Fibroblast of lung (primary cell): ENCODE data around the gene PGAP1. TPM values are rescaled to one million over a fixed set of nuclear protein-coding genes. Genes with fewer than 3 reads are reported as not detected.

Source experiments
- DNase-seq, 2 donors: peaks; one replicate each; pipeline versions ENCODE4 v3.0.0 to v3.0.0-alpha.2; 2010; ENCODE audit warnings: low read depth in 2 of 2
- H2AFZ ChIP-seq: 2 replicates; pipeline ENCODE4 v1.5.1; 2012; ENCODE audit warnings: low read length, control low read depth, inconsistent platforms
- H3K27ac ChIP-seq: 2 replicates; pipeline ENCODE4 v1.5.1; 2011; ENCODE audit warnings: low read length, control low read depth; ENCODE audit not compliant: insufficient read depth
- H3K27me3 ChIP-seq: 2 replicates; pipeline ENCODE4 v1.5.1; 2011; ENCODE audit warnings: mild to moderate bottlenecking, low read length; ENCODE audit not compliant: control insufficient read depth, insufficient read depth
- H3K36me3 ChIP-seq: 2 replicates; pipeline ENCODE4 v1.5.1; 2011; ENCODE audit warnings: low read length; ENCODE audit not compliant: control insufficient read depth, insufficient read depth
- H3K4me1 ChIP-seq: 2 replicates; pipeline ENCODE4 v1.5.1; 2011; ENCODE audit warnings: low read length; ENCODE audit not compliant: control insufficient read depth, insufficient read depth; ENCODE audit errors: extremely low read depth
- H3K4me2 ChIP-seq: 2 replicates; pipeline ENCODE4 v1.5.1; 2011; ENCODE audit warnings: low read length, control low read depth; ENCODE audit not compliant: insufficient read depth; ENCODE audit errors: extremely low read depth
- H3K4me3 ChIP-seq, 4 experiments: fragments of 200-600 bp in 1 of 4; sonication (generic) in 1 of 4; replicated peaks in 1 of 4; 2 replicates each; pipeline ENCODE4 v1.5.1; 2011 to 2016; ENCODE audit warnings: low read length in 4 of 4, low read depth in 3 of 4, mild to moderate bottlenecking in 3 of 4, control low read depth in 2 of 4, inconsistent platforms in 1 of 4, mixed read lengths in 1 of 4; ENCODE audit not compliant: insufficient read depth in 1 of 4; ENCODE audit errors: control extremely low read depth in 1 of 4
- H3K79me2 ChIP-seq: 2 replicates; pipeline ENCODE4 v1.5.1; 2012; ENCODE audit warnings: mild to moderate bottlenecking, low read length, inconsistent platforms; ENCODE audit not compliant: control insufficient read depth, insufficient read depth
- H3K9ac ChIP-seq: 2 replicates; pipeline ENCODE4 v1.5.1; 2011; ENCODE audit warnings: mild to moderate bottlenecking, low read length, control low read depth; ENCODE audit not compliant: insufficient read depth
- H3K9me3 ChIP-seq: 2 replicates; pipeline ENCODE4 v1.5.1; 2012; ENCODE audit warnings: low read depth, low read length; ENCODE audit not compliant: control insufficient read depth, insufficient read depth
- H4K20me1 ChIP-seq: 2 replicates; pipeline ENCODE4 v1.5.1; 2011; ENCODE audit warnings: low read length; ENCODE audit not compliant: control insufficient read depth, insufficient read depth; ENCODE audit errors: extremely low read depth
- CTCF ChIP-seq, 2 donors: IDR thresholded peaks in 1 of 2; conservative IDR thresholded peaks in 1 of 2; 1 replicate in 1 of 2; 2 replicates in 1 of 2; pipeline ENCODE4 v1.5.1; 2011 to 2012; ENCODE audit warnings: low read length in 2 of 2, control low read depth in 1 of 2, inconsistent platforms in 1 of 2, low read depth in 1 of 2, mild to moderate bottlenecking in 1 of 2
- EZH2 ChIP-seq: IDR thresholded peaks from 2 replicates; pipeline ENCODE4 v1.5.1; 2012; ENCODE audit warnings: low read length, control low read depth, mild to moderate bottlenecking; ENCODE audit errors: missing control alignments
- polyA plus RNA-seq, 2 donors: library from polyadenylated mRNA; depleted of rRNA in 1 of 2; stranded (reverse) in 1 of 2; unstranded in 1 of 2; fragments of >200 nt; gene quantifications; 2 replicates each; pipeline ENCODE4 v1.2.1, GENCODE V29; 2011 to 2012; ENCODE audit warnings: missing spikeins in 1 of 2
- total RNA-seq: library from RNA; depleted of rRNA; stranded (reverse); fragments of >200 nt; gene quantifications from 2 replicates; pipeline ENCODE4 v1.2.1, GENCODE V29; 2014

PGAP1 gene
- total and polyA plus RNA-seq, 2 donors (not counting 1 experiment from before 2014, with no cell fraction given): 7.0 to 12.1 TPM

- TF ChIP-seq EZH2 (no peak), CTCF (conservative IDR thresholded peaks at IDR 0.05 in 1 of 2, IDR thresholded peaks at IDR 0.05 in 1 of 2; ENCODE audit: low read depth in 1 of 2, low read length in 2 of 2) (no peak)
- Histone ChIP-seq H3K79me2 (no peaks in the 10 kb centered on the region), H3K36me3 (no peaks in the 10 kb centered on the region)
These were observed 15.0 kb upstream of the PGAP1 start for GRCh38 chr2:196941398-196942078.

GRCh38 chr2:196939371-196939770, 12.9 kb upstream of the PGAP1 start:
- H4K20me1 ChIP-seq: no peaks in the 10 kb centered on the region
- TF ChIP-seq EZH2 (no peak), CTCF (conservative IDR thresholded peaks at IDR 0.05 in 1 of 2, IDR thresholded peaks at IDR 0.05 in 1 of 2; ENCODE audit: low read depth in 1 of 2, low read length in 2 of 2) (no peak)
- DNase-seq: peak; percentile 39 to 70
- H3K9ac ChIP-seq: no peak overlapping the region
- no peaks in the 10 kb centered on the region for H3K27me3 ChIP-seq
- no peak overlapping the region for H3K27ac ChIP-seq
- H2AFZ ChIP-seq: no peak overlapping the region
- no peak overlapping the region for H3K4me2 ChIP-seq
- no peak overlapping the region for H3K4me3 ChIP-seq
- H3K9me3 ChIP-seq: no peaks in the 10 kb centered on the region
- H3K36me3 ChIP-seq: no peaks in the 10 kb centered on the region
- no peaks in the 10 kb centered on the region for H3K79me2 ChIP-seq
- no peaks in the 10 kb centered on the region for H3K4me1 ChIP-seq

More at GRCh38 chr2:196941398-196942078, 15.0 kb upstream of the PGAP1 start:
- Histone ChIP-seq H3K9me3 (no peaks in the 10 kb centered on the region), H3K4me2 (no peak overlapping the region), H3K27ac (no peak overlapping the region), H2AFZ (peak overlapping the region; percentile 60), H3K4me1 (no peaks in the 10 kb centered on the region), H3K4me3 (no peak overlapping the region), H3K27me3 (no peaks in the 10 kb centered on the region), H3K9ac (no peak overlapping the region), H4K20me1 (no peaks in the 10 kb centered on the region)
- DNase-seq: no peak

GRCh38 chr2:196935432-196935831, 8.9 kb upstream of the PGAP1 start:
- TF ChIP-seq CTCF (conservative IDR thresholded peaks at IDR 0.05 in 1 of 2, IDR thresholded peaks at IDR 0.05 in 1 of 2; ENCODE audit: low read depth in 1 of 2, low read length in 2 of 2): no peak
- TF ChIP-seq EZH2: no peak
- no peaks in the 10 kb centered on the region for H3K79me2 ChIP-seq
- no peak for DNase-seq
- H3K4me1 ChIP-seq: no peaks in the 10 kb centered on the region
- no peaks in the 10 kb centered on the region for H3K9me3 ChIP-seq
- no peaks in the 10 kb centered on the region for H3K36me3 ChIP-seq
- H4K20me1 ChIP-seq: no peaks in the 10 kb centered on the region
- no peak overlapping the region for H3K4me2 ChIP-seq
- H3K27me3 ChIP-seq: no peaks in the 10 kb centered on the region
- no peak overlapping the region for H2AFZ ChIP-seq
- no peak overlapping the region for H3K27ac ChIP-seq
- no peak overlapping the region for H3K4me3 ChIP-seq
- no peak overlapping the region for H3K9ac ChIP-seq
